H1 (cell line): ENCODE data around the gene ANKS1B. TPM values are rescaled to one million over a fixed set of nuclear protein-coding genes. Genes with fewer than 3 reads are reported as not detected.

Experiments
- CTCF ChIA-PET: fragments of 300-600 bp; sonication (Branson Sonifier 250); formaldehyde crosslinking; loops from one replicate; lab custom pipeline; 2021; ENCODE audit not compliant: partially characterized antibody; lab: Charles Lee
- POLR2A ChIA-PET: fragments of 300-600 bp; sonication (Branson Sonifier 250); formaldehyde crosslinking; loops from one replicate; lab custom pipeline; 2021; ENCODE audit warnings: inconsistent platforms; ENCODE audit not compliant: partially characterized antibody; lab: Charles Lee
- DNase-seq, 2 experiments: peaks; one replicate each; pipeline versions ENCODE4 v3.0.0 to v3.0.0-alpha.2; 2010 to 2022; ENCODE audit warnings: low spot score in 2 of 2, low read depth in 1 of 2, mixed read lengths in 1 of 2
- FAIRE-seq: peaks from 2 replicates; lab custom pipeline; 2011; peaks lifted over from hg19 to GRCh38; lab: Jason Lieb, UNC
- H2AFZ ChIP-seq: 2 replicates; pipeline ENCODE4 v1.8.1; 2012; ENCODE audit warnings: low read length, inconsistent platforms
- H2AK5ac ChIP-seq: 2 replicates; pipeline ENCODE4 v1.6.1; 2013; ENCODE audit warnings: low read depth, low read length
- H2BK120ac ChIP-seq: replicated peaks from 2 replicates; pipeline ENCODE3; 2013; ENCODE audit warnings: low read depth, low read length, inconsistent platforms
- H2BK12ac ChIP-seq: 2 replicates; pipeline ENCODE4 v1.6.1; 2013; ENCODE audit warnings: low read depth, low read length
- H2BK15ac ChIP-seq: 2 replicates; pipeline ENCODE4 v1.6.1; 2013; ENCODE audit warnings: low read length
- H2BK20ac ChIP-seq: 2 replicates; pipeline ENCODE4 v1.6.1; 2013; ENCODE audit warnings: low read length
- H2BK5ac ChIP-seq: 2 replicates; pipeline ENCODE4 v1.6.1; 2013; ENCODE audit warnings: low read depth, low read length
- H3K14ac ChIP-seq: 2 replicates; pipeline ENCODE4 v1.6.1; 2013; ENCODE audit warnings: inconsistent platforms; ENCODE audit not compliant: insufficient read length
- H3K18ac ChIP-seq: 2 replicates; pipeline ENCODE4 v1.6.1; 2013; ENCODE audit warnings: low read length; ENCODE audit errors: extremely low read depth
- H3K23ac ChIP-seq: 2 replicates; pipeline ENCODE4 v1.6.1; 2013; ENCODE audit warnings: inconsistent platforms; ENCODE audit not compliant: insufficient read length
- H3K23me2 ChIP-seq: 2 replicates; pipeline ENCODE4 v1.6.1; 2013; ENCODE audit warnings: low read depth, low read length
- H3K27ac ChIP-seq: 2 replicates; pipeline ENCODE4 v1.6.1; 2011; ENCODE audit warnings: low read depth, low read length, inconsistent platforms
- H3K27me3 ChIP-seq, 4 experiments: replicated peaks in 1 of 4; 1 replicate in 1 of 4; 2 replicates in 3 of 4; pipeline versions ENCODE4 v1.6.1 to v1.8.1; 2011 to 2013; ENCODE audit warnings: low read length in 3 of 4, mild to moderate bottlenecking in 3 of 4, inconsistent platforms in 2 of 4, mixed read lengths in 2 of 4, moderate library complexity in 1 of 4; ENCODE audit not compliant: control insufficient read depth in 3 of 4, insufficient read depth in 3 of 4; ENCODE audit errors: extremely low read depth in 1 of 4
- H3K36me3 ChIP-seq, 4 experiments: 2 replicates each; pipeline versions ENCODE4 v1.6.1 to v1.8.1; 2011 to 2013; ENCODE audit warnings: mild to moderate bottlenecking in 4 of 4, low read length in 3 of 4, moderate library complexity in 2 of 4, control low read depth in 1 of 4, inconsistent platforms in 1 of 4; ENCODE audit not compliant: insufficient read depth in 4 of 4, control insufficient read depth in 2 of 4
- H3K4ac ChIP-seq: replicated peaks from 2 replicates; pipeline ENCODE3; 2013; ENCODE audit warnings: low read length, low read depth, mixed read lengths, inconsistent platforms; ENCODE audit not compliant: insufficient read length
- H3K4me1 ChIP-seq, 4 experiments: replicated peaks in 1 of 4; 1 replicate in 1 of 4; 2 replicates in 3 of 4; pipeline versions ENCODE4 v1.6.1 to v1.8.1; 2011 to 2013; ENCODE audit warnings: low read length in 3 of 4, inconsistent platforms in 2 of 4, mixed read lengths in 1 of 4; ENCODE audit not compliant: insufficient read depth in 4 of 4, control insufficient read depth in 3 of 4
- H3K4me2 ChIP-seq, 2 experiments: 2 replicates each; pipeline versions ENCODE4 v1.6.1 to v1.8.1; 2011 to 2013; ENCODE audit warnings: low read depth in 2 of 2, low read length in 2 of 2, control low read depth in 1 of 2, inconsistent platforms in 1 of 2, mild to moderate bottlenecking in 1 of 2; ENCODE audit not compliant: insufficient read depth in 1 of 2
- H3K4me3 ChIP-seq, 4 experiments: fragments of 200-600, 300-600 bp in 1 of 4; sonication (generic), shearing (Covaris generic), sonication (Bioruptor Twin) in 1 of 4; 2 replicates each; pipeline versions ENCODE4 v1.5.1 to v1.8.1; 2011 to 2016; ENCODE audit warnings: low read length in 4 of 4, low read depth in 3 of 4, control low read depth in 2 of 4, inconsistent platforms in 2 of 4, mild to moderate bottlenecking in 2 of 4, mixed read lengths in 1 of 4, moderate library complexity in 1 of 4; ENCODE audit not compliant: insufficient read depth in 2 of 4; ENCODE audit errors: extremely low read depth in 1 of 4
- H3K56ac ChIP-seq: replicated peaks from 2 replicates; pipeline ENCODE3; 2013; ENCODE audit warnings: low read depth, mild to moderate bottlenecking, mixed read lengths, low read length, inconsistent platforms; ENCODE audit not compliant: insufficient read length
- H3K79me1 ChIP-seq: 2 replicates; pipeline ENCODE4 v1.6.1; 2013; ENCODE audit warnings: low read depth, low read length, control low read depth
- H3K79me2 ChIP-seq, 2 experiments: 2 replicates each; pipeline versions ENCODE4 v1.6.1 to v1.8.1; 2012 to 2013; ENCODE audit warnings: low read length in 2 of 2, mild to moderate bottlenecking in 2 of 2, inconsistent platforms in 1 of 2; ENCODE audit not compliant: insufficient read depth in 2 of 2, control insufficient read depth in 1 of 2
- H3K9ac ChIP-seq, 4 experiments: replicated peaks in 1 of 4; 1 replicate in 1 of 4; 2 replicates in 3 of 4; pipeline versions ENCODE4 v1.6.1 to v1.8.1; 2011 to 2013; ENCODE audit warnings: low read depth in 3 of 4, low read length in 3 of 4, control low read depth in 2 of 4, mild to moderate bottlenecking in 2 of 4, moderate library complexity in 2 of 4, inconsistent platforms in 1 of 4; ENCODE audit errors: extremely low read depth in 1 of 4
- H3K9me3 ChIP-seq, 2 experiments: 2 replicates each; pipeline versions ENCODE4 v1.6.1 to v1.8.1; 2012 to 2013; ENCODE audit warnings: mild to moderate bottlenecking in 2 of 2, moderate library complexity in 2 of 2, control low read depth in 1 of 2, inconsistent platforms in 1 of 2, low read depth in 1 of 2, low read length in 1 of 2, mixed read lengths in 1 of 2; ENCODE audit not compliant: insufficient read depth in 2 of 2
- H4K20me1 ChIP-seq, 2 experiments: replicated peaks in 1 of 2; 2 replicates each; pipeline versions ENCODE3 to v1.8.1; 2011 to 2013; ENCODE audit warnings: inconsistent platforms in 2 of 2, low read length in 2 of 2, mild to moderate bottlenecking in 1 of 2; ENCODE audit not compliant: insufficient read depth in 2 of 2, control insufficient read depth in 1 of 2
- H4K5ac ChIP-seq: 2 replicates; pipeline ENCODE4 v1.6.1; 2013; ENCODE audit warnings: low read length, low read depth, mixed read lengths, inconsistent platforms; ENCODE audit not compliant: insufficient read length
- H4K8ac ChIP-seq: 2 replicates; pipeline ENCODE4 v1.8.0; 2013; ENCODE audit warnings: mild to moderate bottlenecking, moderate library complexity, low read length, inconsistent platforms; ENCODE audit not compliant: insufficient read depth; ENCODE audit errors: extremely low read depth
- H4K91ac ChIP-seq: replicated peaks from 2 replicates; pipeline ENCODE3; 2013; ENCODE audit warnings: low read length, mixed read lengths, inconsistent platforms; ENCODE audit not compliant: insufficient read length
- CBX5 ChIP-seq: fragments of 300-800, 300-1000 bp; sonication (generic); IDR thresholded peaks from 2 replicates; pipeline ENCODE4 v1.7.1; 2016; ENCODE audit warnings: antibody characterized with exemption, low read length, low read depth
- CTBP2 ChIP-seq: IDR thresholded peaks from 2 replicates; pipeline ENCODE4 v1.7.0; 2011; ENCODE audit warnings: borderline replicate concordance, mild to moderate bottlenecking, moderate library complexity, mixed read lengths, low read length; ENCODE audit not compliant: insufficient read depth, insufficient read length
- HDAC6 ChIP-seq: IDR thresholded peaks from one replicate; pipeline ENCODE4 v1.7.1; 2012; ENCODE audit warnings: low read depth, mild to moderate bottlenecking, inconsistent platforms, low read length, moderate library complexity
- MAFK ChIP-seq: IDR thresholded peaks from 2 replicates; pipeline ENCODE4 v1.6.1; 2012; ENCODE audit warnings: low read depth, mild to moderate bottlenecking, improper control_type of control experiment, low read length
- RAD21 ChIP-seq, 2 experiments: IDR thresholded peaks in 1 of 2; conservative IDR thresholded peaks in 1 of 2; 2 replicates each; pipeline ENCODE4 v1.6.1; 2011; ENCODE audit warnings: low read depth in 2 of 2, low read length in 2 of 2, improper control_type of control experiment in 1 of 2, inconsistent platforms in 1 of 2, mild to moderate bottlenecking in 1 of 2, moderate library complexity in 1 of 2
- SIRT6 ChIP-seq: IDR thresholded peaks from one replicate; pipeline ENCODE4 v1.7.1; 2012; ENCODE audit warnings: low read length, inconsistent platforms
- WGBS, 2 experiments: shearing (Covaris generic) in 1 of 2; methylation state at CpG; one replicate each; pipeline versions ENCODE4 v1.1.6 to v1.1.7; 2013 to 2015; ENCODE audit warnings: low lambda C conversion rate in 2 of 2, mixed read lengths in 2 of 2, inconsistent platforms in 1 of 2, low coverage in 1 of 2, missing lambda C conversion rate in 1 of 2; ENCODE audit not compliant: insufficient replicate concordance in 2 of 2, insufficient coverage in 1 of 2, insufficient read length in 1 of 2; ENCODE audit errors: extremely low coverage in 1 of 2, missing lambda C conversion rate in 1 of 2; 5-methylcytosine and 5-hydroxymethylcytosine counted together
- polyA plus RNA-seq, 7 experiments: library from polyadenylated mRNA; depleted of rRNA in 3 of 7; stranded (reverse) in 5 of 7; unstranded in 2 of 7; fragments of >200 nt in 5 of 7; fragments of 200-250 nt in 2 of 7; gene quantifications; 1 replicate in 5 of 7; 2 replicates in 1 of 7; 4 replicates in 1 of 7; pipeline versions ENCODE4 v1.2.1 to v1.2.3, GENCODE V29; 2011 to 2013; ENCODE audit warnings: missing spikeins in 2 of 7, mixed read lengths in 2 of 7
- total RNA-seq: library from RNA; stranded (reverse); fragmentation: NEBNext Ultra II Directional; extraction: Animal tissue kit (Norgen Biotek cat#: 25700); gene quantifications from 2 replicates; pipeline ENCODE4 v1.2.1, GENCODE V29; 2021
- TF ChIP-seq, protein P1 (sequence below), 3 experiments: IDR thresholded peaks; 1 replicate in 2 of 3; 2 replicates in 1 of 3; pipeline versions ENCODE4 v1.5.1 to v1.6.1; 2011; ENCODE audit warnings: low read length in 3 of 3, mild to moderate bottlenecking in 3 of 3, inconsistent platforms in 2 of 3, low read depth in 1 of 3, moderate library complexity in 1 of 3; ENCODE audit not compliant: insufficient read depth in 1 of 3; ENCODE audit errors: control extremely low read depth in 1 of 3

The ANKS1B gene
- total and polyA plus RNA-seq, 2 of the 8 experiments (the other 6 are each of a cell fraction or from before 2014, with no cell fraction given) = 2.7 to 6.1 TPM

DNA sequence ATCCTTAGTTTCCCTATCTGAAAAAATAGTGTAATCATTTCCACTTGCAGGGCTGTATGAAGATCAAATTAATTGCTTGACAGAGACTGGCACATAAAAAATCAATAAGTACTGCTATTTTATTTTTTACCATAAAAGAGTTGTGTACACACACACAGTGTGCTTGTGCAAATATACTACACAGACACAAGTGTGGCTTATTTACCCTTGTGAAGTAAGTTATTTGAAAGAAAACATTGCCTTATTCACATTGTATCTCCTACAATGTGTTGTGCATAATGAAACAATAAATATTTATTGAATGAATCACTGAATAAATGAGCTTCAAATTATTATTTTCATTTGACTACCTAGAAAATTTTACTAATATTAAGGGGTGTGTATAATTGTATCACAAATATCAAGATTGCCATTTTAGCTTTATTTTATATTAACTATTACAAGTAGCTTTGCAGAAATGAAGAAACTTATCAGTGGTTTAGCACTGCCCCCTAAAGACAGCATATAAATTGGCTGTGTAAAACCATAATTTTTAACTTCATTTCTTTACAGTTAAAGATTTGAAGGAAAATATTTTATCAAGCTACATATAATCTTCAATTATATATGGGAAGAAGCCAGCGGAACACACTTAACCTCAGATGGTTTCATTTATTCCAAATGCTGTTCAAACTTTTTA, 325.9 kb downstream of the ANKS1B start:
- Histone ChIP-seq H4K91ac (no peak overlapping the region), H3K79me1 (no peaks in the 10 kb centered on the region), H2BK5ac (no peak overlapping the region), H2BK15ac (no peak overlapping the region), H2AFZ (no peak overlapping the region), H4K5ac (no peak overlapping the region), H3K14ac (no peak overlapping the region), H3K9me3 (no peaks in the 10 kb centered on the region), H2AK5ac (no peak overlapping the region), H2BK120ac (no peak overlapping the region), H3K4ac (no peak overlapping the region), H3K18ac (no peak overlapping the region), H3K23me2 (no peaks in the 10 kb centered on the region), H3K4me2 (no peak overlapping the region), H3K27ac (no peak overlapping the region), H3K23ac (no peak overlapping the region), H3K4me1 (no peaks in the 10 kb centered on the region), H2BK12ac (no peak overlapping the region), H3K27me3 (no peaks in the 10 kb centered on the region), H2BK20ac (no peak overlapping the region), H3K36me3 (no peaks in the 10 kb centered on the region), H3K56ac (no peak overlapping the region), H3K4me3 (no peak overlapping the region), H3K9ac (no peak overlapping the region), H3K79me2 (no peaks in the 10 kb centered on the region), H4K8ac (no peak overlapping the region), H4K20me1 (no peaks in the 10 kb centered on the region)
- 86% methylated on average over 1 of the region's 1 CpG; no CpG with 5 or more reads in 1 of the 2 experiments for WGBS, 2 experiments
- no peak for TF ChIP-seq CTBP2
- TF ChIP-seq RAD21 (IDR thresholded peaks at IDR 0.05 in 1 of 2, conservative IDR thresholded peaks at IDR 0.05 in 1 of 2; ENCODE audit: low read depth in 2 of 2, low read length in 2 of 2) = peak in 1 of 2 experiments; percentile 49; a peak in 3 of 4 replicates
- no peak for TF ChIP-seq MAFK
- TF ChIP-seq CBX5 = no peak
- TF ChIP-seq, protein P1, sequence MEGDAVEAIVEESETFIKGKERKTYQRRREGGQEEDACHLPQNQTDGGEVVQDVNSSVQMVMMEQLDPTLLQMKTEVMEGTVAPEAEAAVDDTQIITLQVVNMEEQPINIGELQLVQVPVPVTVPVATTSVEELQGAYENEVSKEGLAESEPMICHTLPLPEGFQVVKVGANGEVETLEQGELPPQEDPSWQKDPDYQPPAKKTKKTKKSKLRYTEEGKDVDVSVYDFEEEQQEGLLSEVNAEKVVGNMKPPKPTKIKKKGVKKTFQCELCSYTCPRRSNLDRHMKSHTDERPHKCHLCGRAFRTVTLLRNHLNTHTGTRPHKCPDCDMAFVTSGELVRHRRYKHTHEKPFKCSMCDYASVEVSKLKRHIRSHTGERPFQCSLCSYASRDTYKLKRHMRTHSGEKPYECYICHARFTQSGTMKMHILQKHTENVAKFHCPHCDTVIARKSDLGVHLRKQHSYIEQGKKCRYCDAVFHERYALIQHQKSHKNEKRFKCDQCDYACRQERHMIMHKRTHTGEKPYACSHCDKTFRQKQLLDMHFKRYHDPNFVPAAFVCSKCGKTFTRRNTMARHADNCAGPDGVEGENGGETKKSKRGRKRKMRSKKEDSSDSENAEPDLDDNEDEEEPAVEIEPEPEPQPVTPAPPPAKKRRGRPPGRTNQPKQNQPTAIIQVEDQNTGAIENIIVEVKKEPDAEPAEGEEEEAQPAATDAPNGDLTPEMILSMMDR (IDR thresholded peaks at IDR 0.05; ENCODE audit: control extremely low read depth in 1 of 3, insufficient read depth in 1 of 3, low read depth in 1 of 3, low read length in 3 of 3) = peak in 1 of 3 experiments; percentile 16; a peak in 2 of 4 replicates
- no peak for TF ChIP-seq HDAC6
- TF ChIP-seq SIRT6 = no peak
- FAIRE-seq (no peak), DNase-seq (no peak)
- CTCF ChIA-PET = interaction anchor here (0.6 to 6.2 kb wide), 18 partner anchors 11 to 615 kb away, joined by 3 to 32 read pairs (median 4); partner anchors contain the start of gene GARIN6
- POLR2A ChIA-PET = no interaction called here
